DMS 273 (cell line): Measurements from ENCODE around the gene SLITRK2.

Experiments
- DNase-seq: peaks from one replicate; lab custom pipeline; 2025; ENCODE audit not compliant: unreplicated experiment; lab: John Stamatoyannopoulos, UW

The SLITRK2 gene

GRCh38 chrX:145848857-145849256 lies 31.2 kb downstream of the SLITRK2 start:
- DNase-seq, result no peak

- no peak for DNase-seq
These were observed 35.6 kb downstream of the SLITRK2 start for GRCh38 chrX:145853181-145853580.

- DNase-seq, result no peak
These were observed 38.6 kb downstream of the SLITRK2 start for GRCh38 chrX:145856181-145856580.

DNA sequence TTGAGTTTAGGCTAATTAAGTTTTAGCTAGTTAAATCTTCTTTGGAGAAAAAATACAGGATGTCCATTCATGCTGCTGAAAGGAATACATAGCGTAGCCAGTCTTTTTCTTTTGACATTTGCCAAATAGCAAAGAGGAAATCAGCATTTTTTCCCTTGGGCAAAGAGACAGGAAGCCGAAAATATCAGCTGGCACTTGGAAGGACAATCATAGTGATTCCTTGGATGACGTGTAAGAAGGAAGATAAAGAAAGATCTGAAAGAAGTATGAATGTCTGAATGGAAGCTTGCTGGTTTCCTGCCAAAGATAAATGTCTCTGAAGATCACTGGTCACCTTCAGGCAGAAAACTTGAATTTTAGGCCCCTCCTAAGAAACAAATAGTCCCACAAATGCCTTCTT lies 44.2 kb downstream of the SLITRK2 start:
- DNase-seq, result no peak

DNA sequence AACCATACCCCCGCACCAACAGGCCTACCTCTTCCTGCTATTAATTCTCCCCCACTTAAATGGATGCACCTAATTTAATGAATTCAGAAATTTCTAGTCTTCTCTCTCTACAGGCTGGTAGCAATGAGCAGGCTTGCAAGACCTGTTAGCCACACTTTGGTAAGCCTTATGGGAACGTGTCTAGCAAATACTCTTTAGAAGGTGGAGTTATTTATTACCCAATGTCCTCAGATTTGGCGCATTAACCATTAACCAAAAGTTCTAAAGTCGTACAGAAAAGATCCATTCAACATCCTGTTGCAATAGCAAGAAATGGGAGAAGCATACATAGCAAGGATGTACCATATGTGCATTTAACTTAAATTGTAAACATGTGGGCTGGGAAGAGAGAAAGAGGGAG lies 47.5 kb downstream of the SLITRK2 start:
- DNase-seq, result no peak
